Heart right ventricle (tissue), 16 donors: ENCODE measurements around the gene PELI1. TPM values are rescaled to one million over a fixed set of nuclear protein-coding genes. Genes with fewer than 3 reads are reported as not detected.
"Not testable (repeated sequence)": the region's sequence is repeated elsewhere in the genome, so short reads cannot be mapped to it uniquely, and the experiment has no call there.

ENCODE experiments used
- ATAC-seq, 8 donors: fragments of 200-7000 bp; cut with Tn5 transposase; one replicate each; pipeline ENCODE4 v1.9.1; 2020; ENCODE audit warnings: mild to moderate bottlenecking in 8 of 8, moderate library complexity in 8 of 8, moderate number of reproducible peaks in 1 of 8
- DNase-seq, 2 donors: peaks; one replicate each; pipeline ENCODE4 v3.0.0-alpha.2; 2020
- H3K27ac ChIP-seq, 10 donors: fragments of 200-600 bp; sonication (generic) in 2 of 10; one replicate each; pipeline versions ENCODE4 v1.5.0 to v1.8.0; 2020 to 2022; ENCODE audit warnings: mild to moderate bottlenecking in 3 of 10
- H3K27me3 ChIP-seq, 7 donors: fragments of 200-600 bp; one replicate each; pipeline ENCODE4 v1.8.0; 2021 to 2022; ENCODE audit warnings: mild to moderate bottlenecking in 2 of 7
- H3K36me3 ChIP-seq, 9 donors: fragments of 200-600 bp; sonication (generic) in 1 of 9; one replicate each; pipeline versions ENCODE4 v1.5.0 to v1.8.0; 2020 to 2022; ENCODE audit warnings: mild to moderate bottlenecking in 2 of 9
- H3K4me1 ChIP-seq, 9 donors: fragments of 200-600 bp; sonication (generic) in 1 of 9; one replicate each; pipeline versions ENCODE4 v1.5.0 to v1.8.0; 2020 to 2022; ENCODE audit warnings: mild to moderate bottlenecking in 4 of 9
- H3K4me3 ChIP-seq, 10 donors: fragments of 200-600 bp; sonication (generic) in 2 of 10; one replicate each; pipeline versions ENCODE4 v1.5.0 to v1.8.0; 2020 to 2022; ENCODE audit warnings: mild to moderate bottlenecking in 7 of 10, moderate library complexity in 2 of 10
- H3K9me3 ChIP-seq, 11 donors: fragments of 200-600 bp in 10 of 11; sonication (generic) in 2 of 11; one replicate each; pipeline versions ENCODE4 v1.5.0 to v1.8.0; 2013 to 2022; ENCODE audit warnings: mild to moderate bottlenecking in 2 of 11, control low read depth in 1 of 11, moderate library complexity in 1 of 11
- WGBS, 2 donors: extraction: QIAGEN DNeasy Blood & Tissue Kit; methylation state at CpG; one replicate each; pipeline ENCODE4 v1.1.7; 2013; ENCODE audit warnings: inconsistent platforms in 1 of 2; 5-methylcytosine and 5-hydroxymethylcytosine counted together
- intact Hi-C, 10 donors: fragments of 100-400 bp; cut with DNase I; formaldehyde crosslinking; loops; one replicate each; pipeline versions ENCODE4 v1.11.1 to v1.14.2; 2022
- polyA plus RNA-seq, 2 donors: library from polyadenylated mRNA; stranded (reverse); fragments of 200-250 nt; gene quantifications; one replicate each; pipeline ENCODE4 v1.2.3, GENCODE V29; 2013
- total RNA-seq, 10 donors: library from RNA; stranded (reverse); fragmentation: NEBNext Ultra II Directional in 3 of 10; extraction: Animal tissue kit (Norgen Biotek cat#: 25700) in 3 of 10; gene quantifications; one replicate each; pipeline versions ENCODE4 v1.2.1 to v1.2.4, GENCODE V29; 2021 to 2023
- TF ChIP-seq, protein P1 (sequence below), 9 donors: fragments of 200-600 bp; sonication (generic) in 2 of 9; IDR thresholded peaks; one replicate each; pipeline versions ENCODE4 v1.5.0 to v1.8.0; 2021 to 2022; ENCODE audit warnings: antibody characterized with exemption in 9 of 9, mild to moderate bottlenecking in 5 of 9, moderate library complexity in 1 of 9
- donor health status: Arrhythmogenic right ventricular cardiomyopathy.
- donor health status: ischemic (EF 13 %, LVEDD 7.1; RV severe dilation, severe dysfunction).
- donor health status: healthy with polysubstance abuse.
- donor health status: DM: no; HTN: yes; CAD: no.
- donor health status: DM: no; HTN: no; CAD: no.
- donor health status: ischemic (EF 25% LVEDD 6.9; RV normal size, moderate dysfunction).
- donor health status: ischemic (EF 25% LVEDD 5.7; RV mildly dilated, moderate dysfunction).
- donor health status: healthy.
- donor health status: DM: yes; HTN: yes; CAD: no.
- donor health status: Ischemic cardiomyopathy.
- donor health status: ischemic (EF 35%, LVEDD 5.7; RV mildly dilated, moderate dysfunction).
- donor health status: nonischemic (EF 11% LVEDD 7.7; RV severe dilation, severe dysfunction).
- donor health status: DM: yes; HTN: yes; CAD: no.
- donor health status: PGD.
- donor health status: ischemic (EF 29% LVEDD 5.4; RV normal size, mild dysfunction).
- donor health status: nonischemic (EF 23%, LVEDD 6.1; RV moderate dilation, normal function).

PELI1 gene
- total and polyA plus RNA-seq, 12 donors: 6.0 to 15.6 (median 8.6) TPM

DNA sequence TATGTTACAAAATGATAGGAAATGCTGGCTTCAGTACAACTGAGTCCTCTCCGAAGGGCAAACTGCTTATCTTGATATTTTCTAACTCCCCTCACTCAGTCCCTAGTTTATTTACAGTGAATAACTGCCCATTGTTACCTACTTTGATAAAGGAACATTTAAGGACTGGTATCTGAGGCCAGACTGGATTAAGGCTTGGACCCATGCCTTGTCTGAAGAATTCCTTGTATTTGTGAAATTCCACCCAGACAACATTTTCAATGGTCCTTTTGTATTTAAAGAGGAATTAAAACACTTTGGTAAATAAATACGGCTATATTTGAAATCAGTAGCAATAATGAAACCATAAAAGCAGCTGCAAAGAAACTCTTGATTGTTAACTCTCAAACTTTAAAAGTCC is 58.3 kb downstream of the PELI1 start:
- H3K27ac ChIP-seq: no peak overlapping the region
- no peaks in the 10 kb centered on the region for H3K9me3 ChIP-seq
- no peaks in the 10 kb centered on the region for H3K27me3 ChIP-seq
- no peaks in the 10 kb centered on the region for H3K4me1 ChIP-seq
- no peak for ATAC-seq
- 26 to 55% methylated on average over 2 of the region's 2 CpGs for WGBS, 2 donors
- intact Hi-C loops: loop anchor here in 1 of 10 donors (10.0 kb wide), 1 partner anchor 49 kb away; no protein-coding TSS in a partner anchor
- H3K4me3 ChIP-seq: no peak overlapping the region
- peaks cover 0 to 7% (median 0%) of the 10 kb centered on the region in 9 donors for H3K36me3 ChIP-seq
- DNase-seq: no peak
- TF ChIP-seq, protein P1, sequence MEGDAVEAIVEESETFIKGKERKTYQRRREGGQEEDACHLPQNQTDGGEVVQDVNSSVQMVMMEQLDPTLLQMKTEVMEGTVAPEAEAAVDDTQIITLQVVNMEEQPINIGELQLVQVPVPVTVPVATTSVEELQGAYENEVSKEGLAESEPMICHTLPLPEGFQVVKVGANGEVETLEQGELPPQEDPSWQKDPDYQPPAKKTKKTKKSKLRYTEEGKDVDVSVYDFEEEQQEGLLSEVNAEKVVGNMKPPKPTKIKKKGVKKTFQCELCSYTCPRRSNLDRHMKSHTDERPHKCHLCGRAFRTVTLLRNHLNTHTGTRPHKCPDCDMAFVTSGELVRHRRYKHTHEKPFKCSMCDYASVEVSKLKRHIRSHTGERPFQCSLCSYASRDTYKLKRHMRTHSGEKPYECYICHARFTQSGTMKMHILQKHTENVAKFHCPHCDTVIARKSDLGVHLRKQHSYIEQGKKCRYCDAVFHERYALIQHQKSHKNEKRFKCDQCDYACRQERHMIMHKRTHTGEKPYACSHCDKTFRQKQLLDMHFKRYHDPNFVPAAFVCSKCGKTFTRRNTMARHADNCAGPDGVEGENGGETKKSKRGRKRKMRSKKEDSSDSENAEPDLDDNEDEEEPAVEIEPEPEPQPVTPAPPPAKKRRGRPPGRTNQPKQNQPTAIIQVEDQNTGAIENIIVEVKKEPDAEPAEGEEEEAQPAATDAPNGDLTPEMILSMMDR (IDR thresholded peaks at IDR 0.05): no peak

DNA sequence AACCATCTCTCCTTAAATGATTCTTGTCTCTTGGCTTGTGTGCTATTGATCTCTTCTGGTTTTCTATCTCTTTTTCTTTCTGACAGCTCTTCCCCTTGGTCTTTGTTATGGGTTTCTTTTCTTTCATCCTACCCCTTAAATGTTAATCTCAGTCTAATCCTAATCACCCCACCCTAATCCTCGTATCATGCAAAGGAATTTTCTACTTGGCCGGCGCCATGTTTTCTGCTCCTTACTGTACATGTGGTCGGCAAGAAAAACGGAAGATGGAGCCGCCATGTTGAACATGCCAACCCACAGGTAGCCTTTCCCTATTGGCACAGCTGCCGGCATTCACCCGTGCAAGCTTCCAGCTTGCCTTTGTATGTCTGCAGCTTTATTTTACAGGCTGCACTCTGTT is 63.2 kb downstream of the PELI1 start:
- Histone ChIP-seq H3K4me1 (no peaks in the 10 kb centered on the region), H3K4me3 (no peak overlapping the region), H3K27ac (no peak overlapping the region), H3K27me3 (no peaks in the 10 kb centered on the region), H3K36me3 (no peaks in the 10 kb centered on the region), H3K9me3 (no peaks in the 10 kb centered on the region)
- DNase-seq: no peak
- ATAC-seq: no peak
- TF ChIP-seq, protein P1 (IDR thresholded peaks at IDR 0.05): no peak
- intact Hi-C loops: loop anchor here in 1 of 10 donors (10.0 kb wide), 1 partner anchor 54 kb away; no protein-coding TSS in a partner anchor
- WGBS, 2 donors: 87% methylated on average over 8 of the region's 8 CpGs

DNA sequence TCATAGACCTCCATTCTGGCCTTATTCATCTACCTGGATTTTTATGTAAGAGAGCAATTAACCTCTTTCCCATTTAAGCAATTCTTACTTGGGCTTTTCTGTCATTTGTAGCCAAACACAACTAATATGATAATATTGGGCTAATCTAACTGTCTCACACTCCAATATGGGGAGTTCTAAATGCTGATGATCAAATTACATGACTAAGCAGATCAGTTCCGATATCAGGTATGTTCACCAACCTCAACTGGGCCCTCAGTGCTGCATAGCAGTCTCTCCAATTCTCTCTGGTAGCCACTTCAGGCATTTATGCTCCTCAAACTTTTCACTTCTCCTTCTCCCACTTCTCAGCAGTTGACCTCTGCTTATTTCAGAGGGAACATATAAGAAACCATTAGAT is 64.0 kb downstream of the PELI1 start:
- intact Hi-C loops: loop anchor here in 1 of 10 donors (10.0 kb wide), 1 partner anchor 55 kb away; no protein-coding TSS in a partner anchor
- no peaks in the 10 kb centered on the region for H3K4me1 ChIP-seq
- H3K9me3 ChIP-seq: no peaks in the 10 kb centered on the region
- TF ChIP-seq, protein P1 (IDR thresholded peaks at IDR 0.05): no peak
- ATAC-seq (no peak), DNase-seq (no peak)
- H3K27me3 ChIP-seq: no peaks in the 10 kb centered on the region
- no peak overlapping the region for H3K4me3 ChIP-seq
- WGBS, 2 donors: 94 to 98% methylated on average over 1 of the region's 1 CpG
- no peak overlapping the region for H3K27ac ChIP-seq
- no peaks in the 10 kb centered on the region for H3K36me3 ChIP-seq

DNA sequence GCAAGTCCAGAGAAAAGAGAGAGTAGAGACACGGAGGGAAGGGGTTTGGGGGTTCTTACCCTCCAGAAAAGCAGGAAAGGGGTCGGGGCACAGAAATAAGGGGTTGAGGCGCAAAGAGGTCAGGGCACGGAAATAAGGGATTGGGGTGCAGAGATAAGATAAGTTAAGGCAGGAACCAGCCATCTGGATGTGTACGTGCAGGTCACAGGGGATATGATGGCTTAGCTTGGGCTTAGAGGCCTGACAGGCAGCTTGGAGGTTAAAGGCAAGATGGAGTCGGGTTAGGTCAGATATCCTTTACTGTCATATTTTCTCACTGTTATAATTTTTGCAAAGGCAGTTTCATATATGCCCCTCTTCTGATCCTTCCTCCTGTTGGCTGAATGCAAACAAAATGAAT is 64.5 kb downstream of the PELI1 start:
- intact Hi-C loops: loop anchor here in 1 of 10 donors (10.0 kb wide), 1 partner anchor 55 kb away; no protein-coding TSS in a partner anchor
- not testable (repeated sequence) for ATAC-seq

DNA sequence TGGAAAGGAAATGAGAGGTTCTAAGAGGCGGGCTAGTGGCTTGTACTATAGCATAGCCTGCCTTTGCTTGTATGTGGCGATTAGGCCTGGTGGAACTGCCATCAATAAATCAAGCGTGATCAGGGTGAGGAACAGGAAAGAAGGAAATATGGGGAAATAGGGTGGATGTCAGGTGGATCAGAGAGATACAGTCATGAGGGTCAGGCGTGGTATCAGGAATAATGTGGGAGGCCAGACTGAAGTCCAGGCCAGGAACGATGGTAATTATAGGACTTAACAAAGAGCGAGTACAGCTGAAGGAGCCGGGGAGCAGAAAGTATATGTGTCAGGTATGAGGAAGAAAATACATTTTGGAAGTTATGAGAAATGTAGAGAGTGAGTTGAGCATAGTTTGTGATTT is 67.4 kb downstream of the PELI1 start:
- H3K4me1 ChIP-seq, DNase-seq, ATAC-seq, H3K27me3 ChIP-seq, H3K27ac ChIP-seq, H3K36me3 ChIP-seq, H3K4me3 ChIP-seq, H3K9me3 ChIP-seq, intact Hi-C loops: not testable (repeated sequence)
- WGBS, 2 donors: 73 to 84% methylated on average over 7 of the region's 7 CpGs

More for the DNA sequence above, 64.5 kb downstream of the PELI1 start:
- not testable (repeated sequence) for H3K9me3 ChIP-seq, DNase-seq, H3K27me3 ChIP-seq, H3K4me3 ChIP-seq, H3K36me3 ChIP-seq, H3K27ac ChIP-seq, H3K4me1 ChIP-seq
- WGBS, 2 donors: 95% methylated on average over 6 of the region's 6 CpGs

DNA sequence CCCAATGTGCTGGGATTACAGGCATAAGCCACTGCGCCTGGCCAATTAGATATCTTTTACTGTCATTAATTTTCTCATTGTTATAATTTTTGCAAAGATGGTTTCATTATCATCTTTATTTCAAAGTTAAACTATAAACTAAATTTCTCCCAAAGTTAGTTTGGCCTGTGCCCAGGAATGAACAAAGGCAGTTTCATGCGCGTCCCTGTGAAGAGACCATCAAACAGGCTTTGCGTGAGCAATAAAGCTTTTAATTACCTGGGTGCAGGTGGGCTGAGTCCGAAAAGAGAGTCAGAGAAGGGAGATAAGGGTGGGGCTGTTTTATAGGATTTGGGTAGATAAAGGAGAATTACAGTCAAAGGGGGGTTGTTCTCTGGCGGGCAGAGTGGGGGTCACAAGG is 69.6 kb downstream of the PELI1 start:
- intact Hi-C loops: not testable (repeated sequence)
- 96% methylated on average over 6 of the region's 6 CpGs for WGBS, 2 donors

More for the DNA sequence above, 69.6 kb downstream of the PELI1 start:
- H3K27ac ChIP-seq, H3K36me3 ChIP-seq, H3K4me3 ChIP-seq, H3K4me1 ChIP-seq, H3K9me3 ChIP-seq, H3K27me3 ChIP-seq, DNase-seq, ATAC-seq: not testable (repeated sequence)
